ENCODE data around the gene MEIS3.
A peak's percentile ranks its signal among the peaks of the same experiment; 100 is the strongest.

MEIS3 gene

DNA sequence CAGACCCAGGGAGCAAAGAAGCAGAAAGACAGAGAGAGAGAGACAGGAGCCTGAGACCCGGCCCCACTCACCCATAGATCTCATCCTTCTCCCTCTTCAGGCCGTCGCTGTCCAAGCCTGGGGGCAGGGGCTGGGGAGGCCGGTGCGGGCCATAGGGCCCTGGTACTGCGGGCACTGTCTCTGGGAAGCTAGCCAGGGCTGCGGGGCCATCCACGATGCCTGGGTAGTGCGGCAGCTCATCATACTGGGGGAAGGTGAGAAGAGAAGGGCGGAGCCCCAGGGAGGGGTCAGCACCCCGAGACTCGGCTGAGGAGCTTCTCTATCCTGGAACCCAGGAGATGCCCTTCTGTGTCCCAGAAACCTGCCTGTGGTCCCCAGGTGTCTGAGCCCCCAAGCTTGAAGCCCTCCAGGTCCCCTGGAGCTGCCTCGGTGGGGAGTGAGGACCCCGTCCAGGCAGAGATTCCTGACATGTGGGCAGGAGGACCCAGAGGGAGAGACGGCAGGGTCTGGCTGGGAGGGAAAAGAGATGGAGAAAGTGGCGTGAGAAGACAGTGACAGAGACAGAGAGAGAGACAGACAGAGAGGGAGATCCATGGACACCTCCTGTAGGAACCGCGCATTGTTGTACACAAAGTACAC, 2.1 kb downstream of the MEIS3 start:
- no peak overlapping the region for H3K27ac ChIP-seq (ENCODE audit: extremely low read depth, low read depth, low read length)
- H3K9me3 ChIP-seq (ENCODE audit: control insufficient read depth, insufficient read depth, low read depth, low read length) = no peaks in the 10 kb centered on the region
- ChIA-PET POLR2A (interaction anchor here (0.5 kb wide), 1 partner anchor 138 kb away, joined by 3 read pairs; no protein-coding TSS in a partner anchor), CTCF (interaction anchor here (1.1 to 2.6 kb wide), 3 partner anchors 11 to 26 kb away, joined by 4 to 13 read pairs (median 7); no protein-coding TSS in a partner anchor)
- H3K4me1 ChIP-seq (ENCODE audit: control insufficient read depth, insufficient read depth, low read length) = peaks cover 6% of the 10 kb centered on the region
- TF ChIP-seq ZNF664 (tag by site-specific recombination; IDR thresholded peaks at IDR 0.05) (no peak), REST (tag by site-specific recombination; IDR thresholded peaks at IDR 0.05) (peak; percentile 60), ZNF624 (tag by site-specific recombination; IDR thresholded peaks at IDR 0.05) (no peak), GLIS2 (tag by site-specific recombination; IDR thresholded peaks at IDR 0.05) (0 out of 2 replicates have a peak, but pooled peaks have one; percentile 21), ZNF335 (tag by site-specific recombination; conservative IDR thresholded peaks at IDR 0.05) (peak; percentile 50; the same call in 1 of the 2 replicates), PRDM1 (tag by site-specific recombination; IDR thresholded peaks at IDR 0.05) (peak; percentile 74)
- TF ChIP-seq, protein P1, sequence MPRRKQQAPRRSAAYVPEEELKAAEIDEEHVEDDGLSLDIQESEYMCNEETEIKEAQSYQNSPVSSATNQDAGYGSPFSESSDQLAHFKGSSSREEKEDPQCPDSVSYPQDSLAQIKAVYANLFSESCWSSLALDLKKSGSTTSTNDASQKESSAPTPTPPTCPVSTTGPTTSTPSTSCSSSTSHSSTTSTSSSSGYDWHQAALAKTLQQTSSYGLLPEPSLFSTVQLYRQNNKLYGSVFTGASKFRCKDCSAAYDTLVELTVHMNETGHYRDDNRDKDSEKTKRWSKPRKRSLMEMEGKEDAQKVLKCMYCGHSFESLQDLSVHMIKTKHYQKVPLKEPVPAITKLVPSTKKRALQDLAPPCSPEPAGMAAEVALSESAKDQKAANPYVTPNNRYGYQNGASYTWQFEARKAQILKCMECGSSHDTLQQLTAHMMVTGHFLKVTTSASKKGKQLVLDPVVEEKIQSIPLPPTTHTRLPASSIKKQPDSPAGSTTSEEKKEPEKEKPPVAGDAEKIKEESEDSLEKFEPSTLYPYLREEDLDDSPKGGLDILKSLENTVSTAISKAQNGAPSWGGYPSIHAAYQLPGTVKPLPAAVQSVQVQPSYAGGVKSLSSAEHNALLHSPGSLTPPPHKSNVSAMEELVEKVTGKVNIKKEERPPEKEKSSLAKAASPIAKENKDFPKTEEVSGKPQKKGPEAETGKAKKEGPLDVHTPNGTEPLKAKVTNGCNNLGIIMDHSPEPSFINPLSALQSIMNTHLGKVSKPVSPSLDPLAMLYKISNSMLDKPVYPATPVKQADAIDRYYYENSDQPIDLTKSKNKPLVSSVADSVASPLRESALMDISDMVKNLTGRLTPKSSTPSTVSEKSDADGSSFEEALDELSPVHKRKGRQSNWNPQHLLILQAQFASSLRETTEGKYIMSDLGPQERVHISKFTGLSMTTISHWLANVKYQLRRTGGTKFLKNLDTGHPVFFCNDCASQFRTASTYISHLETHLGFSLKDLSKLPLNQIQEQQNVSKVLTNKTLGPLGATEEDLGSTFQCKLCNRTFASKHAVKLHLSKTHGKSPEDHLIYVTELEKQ (tag by site-specific recombination; IDR thresholded peaks at IDR 0.05; ENCODE audit: borderline replicate concordance) = no peak
- peaks cover 0 to 7% of the 10 kb centered on the region in 2 experiments; a peak in 2 of 3 replicates for H3K36me3 ChIP-seq (ENCODE audit: control insufficient read depth in 2 of 2, insufficient read depth in 1 of 2, low read length in 2 of 2)
- no peak overlapping the region for H3K4me3 ChIP-seq (ENCODE audit: low read depth, low read length)

DNA sequence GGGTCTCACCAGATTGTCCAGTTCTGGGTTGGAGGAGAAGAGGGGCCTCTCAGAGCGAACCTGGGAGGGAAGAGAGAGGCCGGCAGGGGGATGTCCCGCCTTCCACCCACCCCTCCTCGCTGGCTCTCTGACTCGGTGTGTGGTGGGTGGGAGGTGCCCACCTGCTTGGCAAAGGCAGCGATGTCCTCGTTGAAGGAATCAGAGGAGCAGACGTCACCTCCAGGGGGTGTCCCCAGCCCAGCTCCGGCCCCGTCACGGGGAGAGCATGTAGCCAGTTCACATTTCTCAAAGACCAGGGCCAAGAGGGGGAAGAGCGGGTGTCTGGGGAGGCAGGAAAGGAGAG, 2.7 kb downstream of the MEIS3 start:
- CTCF ChIA-PET = interaction anchor here (1.1 to 2.6 kb wide), 4 partner anchors 11 to 25 kb away, joined by 4 to 13 read pairs (median 7); no protein-coding TSS in a partner anchor
- Histone ChIP-seq H3K4me1 (ENCODE audit: control insufficient read depth, insufficient read depth, low read length) (peaks cover 6% of the 10 kb centered on the region), H3K36me3 (ENCODE audit: control insufficient read depth in 2 of 2, insufficient read depth in 1 of 2, low read length in 2 of 2) (peaks cover 0 to 7% of the 10 kb centered on the region in 2 experiments; a peak in 2 of 3 replicates), H3K4me3 (ENCODE audit: low read depth, low read length) (no peak overlapping the region), H3K9me3 (ENCODE audit: control insufficient read depth, insufficient read depth, low read depth, low read length) (no peaks in the 10 kb centered on the region), H3K27ac (ENCODE audit: extremely low read depth, low read depth, low read length) (no peak overlapping the region)
- POLR2A ChIA-PET = no interaction called here
- TF ChIP-seq ZNF394 (tag by site-specific recombination; IDR thresholded peaks at IDR 0.05; ENCODE audit: borderline replicate concordance) = no peak
- TF ChIP-seq, protein P2, sequence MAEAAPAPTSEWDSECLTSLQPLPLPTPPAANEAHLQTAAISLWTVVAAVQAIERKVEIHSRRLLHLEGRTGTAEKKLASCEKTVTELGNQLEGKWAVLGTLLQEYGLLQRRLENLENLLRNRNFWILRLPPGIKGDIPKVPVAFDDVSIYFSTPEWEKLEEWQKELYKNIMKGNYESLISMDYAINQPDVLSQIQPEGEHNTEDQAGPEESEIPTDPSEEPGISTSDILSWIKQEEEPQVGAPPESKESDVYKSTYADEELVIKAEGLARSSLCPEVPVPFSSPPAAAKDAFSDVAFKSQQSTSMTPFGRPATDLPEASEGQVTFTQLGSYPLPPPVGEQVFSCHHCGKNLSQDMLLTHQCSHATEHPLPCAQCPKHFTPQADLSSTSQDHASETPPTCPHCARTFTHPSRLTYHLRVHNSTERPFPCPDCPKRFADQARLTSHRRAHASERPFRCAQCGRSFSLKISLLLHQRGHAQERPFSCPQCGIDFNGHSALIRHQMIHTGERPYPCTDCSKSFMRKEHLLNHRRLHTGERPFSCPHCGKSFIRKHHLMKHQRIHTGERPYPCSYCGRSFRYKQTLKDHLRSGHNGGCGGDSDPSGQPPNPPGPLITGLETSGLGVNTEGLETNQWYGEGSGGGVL (tag by site-specific recombination; IDR thresholded peaks at IDR 0.05) = peak; percentile 39; the same call in 1 of the 2 replicates
- no peak for TF ChIP-seq ZNF621 (tag by site-specific recombination; IDR thresholded peaks at IDR 0.05)
- no peak for TF ChIP-seq YY1 (tag by site-specific recombination; IDR thresholded peaks at IDR 0.05)
- peak; percentile 79 for TF ChIP-seq ZFHX2 (tag by site-specific recombination; conservative IDR thresholded peaks at IDR 0.05)
- no peak for TF ChIP-seq ZNF514 (tag by site-specific recombination; IDR thresholded peaks at IDR 0.05)
- TF ChIP-seq EGR2 (tag by site-specific recombination; IDR thresholded peaks at IDR 0.05; ENCODE audit: low read depth) = peak; percentile 71

All from HEK293 (cell line).